Dedifferentiated amniotic fluid mesenchymal stem cell (primary cell): Measurements from ENCODE around the gene CASP2.
"Not testable (repeated sequence)": the region's sequence is repeated elsewhere in the genome, so short reads cannot be mapped to it uniquely, and the experiment has no call there.

Experiments
- DNase-seq: peaks from one replicate; pipeline ENCODE4 v3.0.0-alpha.2; 2016; ENCODE audit errors: extremely low spot score

The CASP2 gene

GRCh38 chr7:143264196-143264568 is 24.0 kb upstream of the CASP2 start:
- not testable (repeated sequence) for DNase-seq

DNA sequence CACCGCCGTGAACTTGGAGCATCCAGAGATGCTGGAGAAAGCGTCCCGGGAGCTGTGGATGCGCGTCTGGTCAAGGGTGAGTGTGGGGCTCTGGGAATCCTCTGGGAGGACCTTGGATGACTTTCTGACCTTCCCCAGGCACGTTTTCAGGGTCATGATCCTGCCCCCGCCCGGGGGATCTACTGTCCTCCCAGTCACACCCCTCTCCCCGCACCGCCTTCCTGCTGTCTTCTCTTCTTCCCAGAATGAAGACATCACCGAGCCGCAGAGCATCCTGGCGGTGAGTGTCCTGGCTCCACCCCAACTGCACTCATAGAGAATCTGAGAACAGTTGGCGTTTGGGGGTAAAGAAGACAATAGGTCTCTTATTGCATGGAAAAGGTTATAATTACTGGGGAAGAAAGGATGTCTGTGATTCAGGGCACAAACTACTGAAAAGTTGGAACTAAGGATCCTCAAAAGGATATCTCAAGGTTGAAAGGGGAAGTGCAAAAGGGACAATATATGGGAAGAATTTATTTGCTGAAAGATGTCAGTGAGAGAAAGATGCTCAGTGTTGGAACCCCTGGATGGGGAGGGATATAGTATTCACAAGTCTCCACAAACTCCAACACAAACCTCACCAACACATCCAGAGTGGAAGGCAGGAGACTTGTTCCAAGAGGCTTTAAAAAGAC is 23.0 kb upstream of the CASP2 start:
- no peak for DNase-seq

GRCh38 chr7:143269251-143269650 is 18.9 kb upstream of the CASP2 start:
- DNase-seq, result no peak

GRCh38 chr7:143271240-143271639 is 16.9 kb upstream of the CASP2 start:
- no peak for DNase-seq

- DNase-seq, result no peak
Measured at GRCh38 chr7:143272871-143273270, 15.3 kb upstream of the CASP2 start.

DNA sequence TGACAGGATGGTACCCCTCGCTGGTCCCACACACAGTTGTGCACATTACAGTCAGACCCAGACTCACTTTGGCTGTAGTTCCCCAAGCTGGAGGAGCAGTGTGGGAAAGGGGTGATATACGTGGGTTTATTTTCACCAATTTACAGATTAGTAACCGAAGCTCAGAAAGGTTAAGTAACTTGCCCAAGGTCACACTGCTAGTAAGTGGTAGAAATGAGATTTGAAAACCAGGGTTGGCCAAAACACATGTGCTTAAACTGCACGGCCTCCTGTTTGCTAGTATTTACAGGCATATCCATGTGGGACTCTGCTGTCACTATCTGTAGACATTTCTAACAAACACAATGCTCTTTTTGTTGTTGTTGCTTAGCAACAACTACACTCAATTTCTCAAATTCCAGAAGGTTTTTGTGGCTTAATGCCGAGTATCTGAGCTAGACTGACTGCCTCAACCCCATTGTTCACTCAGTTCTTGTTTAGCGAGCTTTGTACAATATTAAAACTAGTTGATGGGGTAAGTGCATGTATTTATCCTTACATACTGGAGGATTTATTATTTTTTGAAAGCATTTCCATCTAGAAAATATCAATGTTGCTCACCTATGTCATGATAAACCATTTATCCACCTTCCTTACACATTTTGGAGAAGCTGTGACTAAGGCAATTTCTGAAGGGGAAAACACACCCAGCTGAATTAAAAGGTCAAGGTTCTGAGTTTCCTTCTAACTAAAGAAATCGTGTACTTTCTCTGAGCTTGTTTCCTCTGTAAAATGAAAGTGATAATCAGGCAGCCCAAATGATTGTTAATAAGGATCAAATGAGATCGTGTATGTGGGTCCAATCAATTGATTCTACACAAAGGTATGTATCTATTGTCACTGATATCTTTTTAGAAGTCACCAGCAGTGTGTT is 8.7 kb upstream of the CASP2 start:
- DNase-seq, result peak; percentile 80

GRCh38 chr7:143280160-143280559 is 8.0 kb upstream of the CASP2 start:
- no peak for DNase-seq

GRCh38 chr7:143280566-143280965 is 7.6 kb upstream of the CASP2 start:
- DNase-seq, result no peak

DNA sequence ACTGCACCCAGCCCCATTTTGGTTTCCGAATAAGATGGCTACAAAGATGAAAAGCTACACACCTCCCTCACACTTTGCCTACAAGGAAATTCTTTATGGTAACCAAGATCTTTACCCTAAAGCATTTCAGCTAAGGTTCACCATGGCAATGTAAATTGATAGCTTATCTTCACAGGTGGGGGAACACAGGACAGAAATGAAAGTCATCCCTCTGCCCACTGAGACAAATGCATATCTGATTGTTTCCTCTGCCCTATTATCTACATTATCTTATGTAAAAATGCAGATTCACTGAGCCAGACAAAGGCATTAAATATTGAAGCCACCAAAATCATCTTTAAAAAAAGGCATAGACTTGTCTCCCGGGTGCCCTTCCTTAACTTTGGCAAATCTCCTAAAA is 6.6 kb upstream of the CASP2 start:
- no peak for DNase-seq

DNA sequence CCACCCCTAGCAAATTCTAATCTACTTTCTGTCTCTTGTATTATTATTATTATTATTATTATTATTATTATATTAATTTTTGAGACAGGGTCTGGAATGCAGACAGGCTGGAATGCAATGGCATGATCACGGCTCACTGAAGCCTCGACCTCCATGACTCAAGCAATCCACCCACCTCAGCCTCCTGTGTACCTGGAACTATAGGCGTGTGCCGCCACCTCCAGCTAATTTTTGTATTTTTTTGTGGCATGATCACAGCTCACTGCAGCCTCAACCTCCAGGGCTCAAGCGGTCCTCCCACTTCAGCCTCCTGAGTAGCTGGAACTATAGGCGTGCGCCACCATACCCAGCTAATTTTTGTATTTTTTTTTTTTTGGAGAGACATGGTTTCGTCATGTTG is 6.0 kb upstream of the CASP2 start:
- no peak for DNase-seq

DNA sequence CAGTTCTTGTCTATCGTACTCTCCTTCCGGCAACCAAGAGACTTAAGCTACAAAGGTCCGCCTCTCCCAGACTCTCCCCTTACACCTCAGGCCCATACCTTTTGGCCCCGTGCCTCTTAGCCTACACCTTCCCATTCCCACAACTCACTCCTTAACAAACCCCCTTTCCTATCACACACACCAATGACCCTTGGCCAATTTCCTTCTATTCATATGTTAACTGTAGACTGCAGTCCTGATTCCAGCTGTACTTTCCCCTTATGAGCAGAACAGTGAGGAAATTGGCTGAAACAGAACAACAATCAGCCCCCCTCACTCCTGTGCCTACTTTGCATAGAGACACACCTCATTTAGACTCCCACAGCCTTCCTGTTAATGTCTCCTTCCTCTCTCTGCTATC is 4.8 kb upstream of the CASP2 start:
- no peak for DNase-seq

DNA sequence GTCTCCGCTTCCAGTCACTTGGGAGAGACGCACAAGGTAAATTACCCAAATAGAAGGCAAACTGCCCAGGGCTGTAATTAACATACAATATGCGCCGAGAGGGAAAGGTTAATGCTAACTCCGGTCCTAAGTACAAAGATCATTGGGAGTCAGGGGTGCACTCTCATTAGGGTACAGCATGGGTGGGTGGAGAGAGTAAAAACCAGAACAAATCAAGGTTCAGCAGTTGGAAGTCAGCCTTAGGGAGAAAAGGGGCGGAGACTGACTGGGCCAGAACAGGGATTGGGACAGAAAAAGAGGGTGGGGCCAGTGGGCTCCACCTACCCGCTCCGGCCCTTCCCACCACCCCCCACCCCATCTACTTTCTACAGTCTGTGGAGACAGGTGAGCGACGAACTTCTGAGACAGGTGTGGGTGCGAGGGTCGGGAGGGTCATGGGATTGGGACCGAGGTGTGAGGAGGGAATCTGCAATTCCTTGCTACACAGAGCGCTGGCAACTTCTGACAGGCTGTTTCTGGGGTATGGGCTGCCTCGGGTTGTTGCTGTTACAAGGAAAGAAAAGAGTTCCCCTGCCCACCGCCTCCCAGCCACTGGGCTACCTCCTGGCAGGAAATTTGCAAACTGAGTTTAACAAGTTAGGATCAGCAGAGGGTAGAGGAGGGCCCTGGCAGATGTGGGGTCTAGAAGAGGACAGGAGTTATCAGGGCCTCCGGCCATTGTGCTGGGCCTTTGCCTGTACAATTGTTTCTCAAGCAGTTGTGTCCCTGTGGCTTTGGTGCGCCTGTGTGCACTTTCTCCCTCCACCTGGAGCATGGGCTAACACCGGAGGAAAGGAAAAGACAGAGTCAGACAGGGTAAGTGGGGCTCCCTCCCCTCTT is 3.3 kb upstream of the CASP2 start, which contains the start of gene TMEM139:
Gene TMEM139 (plus strand): TSS at position 368 of the 879 bp plus-strand sequence. CDS start 1,000 bp downstream, outside the sequence.
- DNase-seq, result no peak

GRCh38 chr7:143285470-143285778 is 2.7 kb upstream of the CASP2 start:
- no peak for DNase-seq

DNA sequence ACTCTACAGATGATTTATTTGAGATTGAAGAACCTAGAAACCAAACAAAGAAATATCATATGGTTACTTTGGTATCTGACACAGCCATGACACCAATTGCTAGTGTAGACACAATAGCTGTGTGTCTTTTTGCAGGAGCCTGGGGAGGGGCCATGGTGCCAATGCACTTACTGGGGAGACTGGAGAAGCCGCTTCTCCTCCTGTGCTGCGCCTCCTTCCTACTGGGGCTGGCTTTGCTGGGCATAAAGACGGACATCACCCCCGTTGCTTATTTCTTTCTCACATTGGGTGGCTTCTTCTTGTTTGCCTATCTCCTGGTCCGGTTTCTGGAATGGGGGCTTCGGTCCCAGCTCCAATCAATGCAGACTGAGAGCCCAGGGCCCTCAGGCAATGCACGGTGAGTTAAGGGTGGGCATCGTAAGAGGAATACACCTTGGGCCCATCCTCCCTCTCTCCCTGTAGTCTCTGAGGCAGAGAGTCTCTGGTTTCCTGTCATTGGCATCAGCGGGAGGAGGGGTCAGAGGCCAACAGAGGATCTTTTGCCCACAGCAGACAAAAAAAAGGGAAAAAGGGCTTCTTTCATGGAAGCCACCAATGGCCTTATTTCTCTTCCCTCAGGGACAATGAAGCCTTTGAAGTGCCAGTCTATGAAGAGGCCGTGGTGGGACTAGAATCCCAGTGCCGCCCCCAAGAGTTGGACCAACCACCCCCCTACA is 2.2 kb upstream of the CASP2 start:
- no peak for DNase-seq

DNA sequence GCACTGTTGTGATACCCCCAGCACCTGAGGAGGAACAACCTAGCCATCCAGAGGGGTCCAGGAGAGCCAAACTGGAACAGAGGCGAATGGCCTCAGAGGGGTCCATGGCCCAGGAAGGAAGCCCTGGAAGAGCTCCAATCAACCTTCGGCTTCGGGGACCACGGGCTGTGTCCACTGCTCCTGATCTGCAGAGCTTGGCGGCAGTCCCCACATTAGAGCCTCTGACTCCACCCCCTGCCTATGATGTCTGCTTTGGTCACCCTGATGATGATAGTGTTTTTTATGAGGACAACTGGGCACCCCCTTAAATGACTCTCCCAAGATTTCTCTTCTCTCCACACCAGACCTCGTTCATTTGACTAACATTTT is 1.6 kb upstream of the CASP2 start:
- no peak for DNase-seq

- no peak for DNase-seq
Measured at GRCh38 chr7:143287339-143287934, 714 bp upstream of the CASP2 start.

DNA sequence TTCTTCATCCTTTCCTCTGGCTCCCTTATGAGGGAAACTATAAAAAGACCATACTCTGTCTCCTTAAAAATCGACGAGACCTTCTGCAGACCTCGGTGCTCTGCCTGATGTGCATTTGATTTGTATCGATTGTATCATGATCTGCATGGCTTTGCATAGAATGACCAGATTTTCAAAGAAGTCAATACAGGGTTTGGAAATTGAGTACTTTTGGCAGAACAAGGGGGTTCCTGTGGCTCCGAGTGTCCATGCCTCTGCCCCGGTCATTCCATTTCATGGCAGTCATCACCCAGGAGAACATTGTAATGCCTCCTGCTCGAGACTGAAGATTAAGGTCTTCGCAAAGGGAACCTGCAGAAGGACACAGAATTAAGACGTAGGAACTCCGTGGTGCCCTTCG is 685 bp downstream of the CASP2 start:
- no peak for DNase-seq

DNA sequence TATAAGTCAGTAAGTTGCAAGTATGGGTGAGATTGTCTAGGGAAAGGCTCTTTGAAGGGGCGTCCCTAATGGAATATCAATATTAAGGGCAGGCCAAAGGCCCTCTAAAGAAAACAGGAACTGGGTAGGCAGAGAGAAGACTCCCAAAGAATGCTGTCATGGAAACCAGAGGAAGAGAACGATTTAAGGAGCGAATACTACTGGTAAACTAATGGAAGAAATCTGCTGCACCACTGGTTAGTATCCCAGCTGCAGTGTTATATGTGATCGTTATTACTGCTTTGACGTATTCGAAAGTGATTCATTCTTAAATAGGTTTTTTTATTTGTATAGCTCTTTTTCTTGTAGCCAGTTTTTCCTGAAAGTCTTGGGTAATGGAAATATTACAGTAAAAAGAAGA is 1.3 kb downstream of the CASP2 start:
- no peak for DNase-seq

DNA sequence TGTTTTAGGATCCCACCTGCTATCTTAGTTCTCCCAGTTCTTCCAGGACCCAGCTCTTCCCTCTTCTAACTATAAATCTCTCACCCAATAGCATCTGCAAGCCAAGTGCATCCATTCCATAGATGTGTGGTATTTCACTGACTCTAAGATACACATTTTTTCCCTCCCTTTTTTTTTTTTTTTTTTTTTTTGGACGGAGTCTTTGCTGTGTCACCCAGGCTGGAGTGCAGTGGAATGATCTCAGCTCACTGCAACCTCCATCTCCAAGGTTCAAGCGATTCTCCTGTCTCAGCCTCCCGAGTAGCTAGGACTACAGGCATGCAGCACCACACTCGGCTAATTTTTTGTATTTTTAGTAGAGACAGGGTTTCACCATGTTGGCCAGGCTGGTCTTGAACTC is 1.7 kb downstream of the CASP2 start:
- not testable (repeated sequence) for DNase-seq

DNA sequence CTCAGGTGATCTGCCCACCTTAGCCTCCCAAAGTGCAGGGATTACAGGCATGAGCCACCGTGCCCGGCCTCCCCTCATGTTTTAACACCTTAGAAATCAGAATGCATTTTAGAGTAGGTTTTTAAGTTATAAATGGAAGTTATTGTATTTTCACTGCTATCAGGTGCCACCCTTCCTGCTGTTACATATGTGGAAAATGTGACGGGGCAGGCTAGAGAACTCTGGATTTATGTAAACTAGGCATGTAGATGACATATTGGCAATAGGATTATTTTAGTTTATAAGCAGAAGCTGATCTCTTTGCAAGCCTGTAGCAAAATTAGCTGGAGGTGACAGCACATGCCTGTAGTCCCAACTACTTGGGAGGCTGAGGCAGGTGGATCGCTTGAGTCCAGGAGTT is 2.1 kb downstream of the CASP2 start:
- no peak for DNase-seq

DNA sequence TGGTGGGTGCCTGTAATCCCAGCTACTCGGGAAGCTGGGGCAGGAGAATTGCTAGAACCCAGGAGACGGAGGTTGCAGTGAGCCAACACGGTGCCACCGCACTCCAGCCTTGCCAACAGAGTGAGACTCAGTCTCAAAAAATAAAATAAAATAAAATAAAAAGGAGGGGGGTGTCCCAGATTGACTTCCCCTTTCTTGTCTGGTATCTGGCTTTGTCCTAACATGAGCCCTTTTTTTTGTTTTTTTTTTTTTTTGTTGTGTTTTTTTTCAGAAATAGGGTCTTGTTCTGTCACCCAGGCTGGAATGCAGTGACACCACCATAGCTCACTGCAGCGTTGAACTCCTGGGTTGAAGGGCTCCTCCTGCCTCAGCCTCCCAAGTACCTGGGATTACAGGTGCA is 4.7 kb downstream of the CASP2 start:
- no peak for DNase-seq
